Activated CD8-positive, alpha-beta T cell treated with anti-CD3 and anti-CD28 coated beads for 36 hours (primary cell): Measurements from ENCODE around the gene CORO1C. TPM values are rescaled to one million over a fixed set of nuclear protein-coding genes. Genes with fewer than 3 reads are reported as not detected.

Experiments
- ATAC-seq: fragments of 200-7000 bp; cut with Tn5 transposase; one replicate; pipeline ENCODE4 v1.10.0; 2021; ENCODE audit warnings: mild to moderate bottlenecking, moderate library complexity
- CTCF ChIA-PET: fragments of 350-600 bp; sonication (Branson Sonifier 250); formaldehyde crosslinking; loops from one replicate; lab custom pipeline; 2021; ENCODE audit warnings: antibody characterized with exemption; lab: Charles Lee
- POLR2A ChIA-PET: fragments of 350-600 bp; sonication (Branson Sonifier 250); formaldehyde crosslinking; loops from one replicate; lab custom pipeline; 2021; ENCODE audit warnings: antibody characterized with exemption; lab: Charles Lee
- DNase-seq: peaks from one replicate; pipeline ENCODE4 v3.0.0-alpha.2; 2020
- H3K27ac Mint-ChIP-seq: one replicate; pipeline ENCODE4 v1.8.0; 2021; ENCODE audit warnings: mild to moderate bottlenecking, mixed read lengths
- H3K27me3 Mint-ChIP-seq: one replicate; pipeline ENCODE4 v1.8.0; 2021; ENCODE audit warnings: mixed read lengths
- H3K36me3 Mint-ChIP-seq: one replicate; pipeline ENCODE4 v1.8.0; 2021; ENCODE audit warnings: low read depth, mixed read lengths
- H3K4me1 Mint-ChIP-seq: one replicate; pipeline ENCODE4 v1.8.0; 2021; ENCODE audit warnings: low read depth, mixed read lengths
- H3K4me3 Mint-ChIP-seq: one replicate; pipeline ENCODE4 v1.8.0; 2021; ENCODE audit warnings: mild to moderate bottlenecking, moderate library complexity, mixed read lengths
- H3K9me3 Mint-ChIP-seq: one replicate; pipeline ENCODE4 v1.8.0; 2021; ENCODE audit warnings: mixed read lengths
- intact Hi-C: fragments of 100-400 bp; cut with micrococcal nuclease; formaldehyde crosslinking; loops from one replicate; pipeline ENCODE4 v1.10.0; 2022
- total RNA-seq, 2 experiments: library from RNA; stranded (reverse); gene quantifications; one replicate each; pipeline ENCODE4 v1.2.3, GENCODE V29; 2021
- TF ChIP-seq, protein P1 (sequence below): fragments of 200-600 bp; IDR thresholded peaks from one replicate; pipeline ENCODE4 v1.8.0; 2022; ENCODE audit warnings: antibody characterized with exemption, mild to moderate bottlenecking

CORO1C gene
- total RNA-seq, 2 experiments from 2014 or later, result 90.1 to 98.9 TPM

DNA sequence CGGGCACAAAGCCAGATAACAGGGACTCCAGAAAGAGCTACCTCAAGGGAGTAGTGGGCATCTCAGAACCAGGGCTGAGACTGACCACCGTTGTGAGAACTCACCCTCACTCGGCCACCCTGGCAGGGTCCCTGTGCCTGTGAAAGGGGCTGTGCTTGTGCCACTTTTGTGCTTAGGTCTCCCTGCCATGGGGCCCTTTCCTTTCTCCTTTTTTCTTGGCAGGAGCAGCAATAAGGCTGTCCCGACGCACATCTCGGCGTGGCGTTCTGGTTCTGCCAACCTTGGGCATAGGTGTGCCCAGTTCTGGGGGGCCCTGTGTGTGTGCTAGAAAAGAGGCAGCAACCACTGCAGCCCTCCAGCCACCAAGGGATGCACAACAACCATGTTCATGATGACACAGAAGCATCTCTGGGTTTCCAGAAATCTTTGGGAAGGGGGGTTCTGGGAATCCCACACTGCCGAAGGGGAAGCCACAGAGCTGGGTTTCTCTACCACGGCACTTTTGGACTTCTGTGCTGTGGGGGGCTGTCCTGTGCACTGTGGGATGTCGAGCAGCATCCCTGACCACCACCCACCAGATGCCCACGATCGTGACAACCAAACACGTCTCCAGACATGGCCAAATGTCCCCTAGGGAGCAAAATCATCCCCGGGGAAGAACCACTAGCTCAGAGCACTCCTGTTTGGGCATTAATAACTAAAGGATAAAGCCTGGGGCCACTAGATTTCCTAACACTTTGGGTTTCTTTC lies 120.3 kb downstream of the CORO1C start:
- CTCF ChIA-PET, result interaction anchor here (1.1 to 15.6 kb wide), 3 partner anchors 27 to 193 kb away, joined by 3 to 645 read pairs (median 5); partner anchors contain the start of genes ISCU and SART3
- Mint-ChIP-seq H3K9me3 (peaks cover 9% of the 10 kb centered on the region), H3K4me3 (no peak overlapping the region), H3K4me1 (peaks cover 20% of the 10 kb centered on the region), H3K27ac (no peak overlapping the region), H3K27me3 (no peaks in the 10 kb centered on the region), H3K36me3 (peaks cover 4% of the 10 kb centered on the region)
- intact Hi-C loops, result no loop called here
- DNase-seq (no peak), ATAC-seq (no peak)
- POLR2A ChIA-PET, result interaction anchor here (1.2 kb wide), 1 partner anchor 35 kb away, joined by 4 read pairs; no protein-coding TSS in a partner anchor
- TF ChIP-seq, protein P1, sequence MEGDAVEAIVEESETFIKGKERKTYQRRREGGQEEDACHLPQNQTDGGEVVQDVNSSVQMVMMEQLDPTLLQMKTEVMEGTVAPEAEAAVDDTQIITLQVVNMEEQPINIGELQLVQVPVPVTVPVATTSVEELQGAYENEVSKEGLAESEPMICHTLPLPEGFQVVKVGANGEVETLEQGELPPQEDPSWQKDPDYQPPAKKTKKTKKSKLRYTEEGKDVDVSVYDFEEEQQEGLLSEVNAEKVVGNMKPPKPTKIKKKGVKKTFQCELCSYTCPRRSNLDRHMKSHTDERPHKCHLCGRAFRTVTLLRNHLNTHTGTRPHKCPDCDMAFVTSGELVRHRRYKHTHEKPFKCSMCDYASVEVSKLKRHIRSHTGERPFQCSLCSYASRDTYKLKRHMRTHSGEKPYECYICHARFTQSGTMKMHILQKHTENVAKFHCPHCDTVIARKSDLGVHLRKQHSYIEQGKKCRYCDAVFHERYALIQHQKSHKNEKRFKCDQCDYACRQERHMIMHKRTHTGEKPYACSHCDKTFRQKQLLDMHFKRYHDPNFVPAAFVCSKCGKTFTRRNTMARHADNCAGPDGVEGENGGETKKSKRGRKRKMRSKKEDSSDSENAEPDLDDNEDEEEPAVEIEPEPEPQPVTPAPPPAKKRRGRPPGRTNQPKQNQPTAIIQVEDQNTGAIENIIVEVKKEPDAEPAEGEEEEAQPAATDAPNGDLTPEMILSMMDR, result no peak

DNA sequence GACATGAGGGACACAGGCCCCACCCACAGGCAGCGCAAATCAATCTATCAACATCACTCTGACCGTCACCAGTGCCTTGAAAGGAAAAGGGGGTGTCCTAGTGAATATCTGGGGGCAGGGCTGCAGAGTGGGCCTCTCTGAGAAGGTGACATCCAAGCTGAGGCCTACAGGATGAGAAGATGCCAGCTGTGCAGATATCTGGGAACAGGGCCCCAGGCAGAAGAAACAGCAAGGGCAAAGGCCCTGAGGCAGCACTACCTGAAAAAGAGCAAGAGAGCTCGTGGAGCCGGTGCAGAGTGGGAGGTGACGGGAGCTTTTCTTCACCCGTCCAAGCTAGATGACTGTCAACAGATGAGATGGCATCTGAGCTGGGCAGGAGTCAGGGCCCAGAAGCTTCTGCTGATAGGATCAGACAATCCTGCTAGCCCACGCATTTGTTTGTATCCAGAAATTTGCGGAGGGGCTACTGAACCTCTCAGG lies 120.9 kb downstream of the CORO1C start:
- peaks cover 15% of the 10 kb centered on the region for H3K4me1 Mint-ChIP-seq
- DNase-seq, result no peak
- ATAC-seq, result no peak
- H3K27me3 Mint-ChIP-seq, result no peaks in the 10 kb centered on the region
- no peak overlapping the region for H3K4me3 Mint-ChIP-seq
- ChIA-PET CTCF (interaction anchor here (1.1 to 15.6 kb wide), 3 partner anchors 26 to 194 kb away, joined by 3 to 645 read pairs (median 5); partner anchors contain the start of genes ISCU and SART3), POLR2A (interaction anchor here (1.2 kb wide), 1 partner anchor 34 kb away, joined by 4 read pairs; no protein-coding TSS in a partner anchor)
- peaks cover 1% of the 10 kb centered on the region for H3K36me3 Mint-ChIP-seq
- H3K27ac Mint-ChIP-seq, result no peak overlapping the region
- TF ChIP-seq, protein P1, result no peak
- peaks cover 4% of the 10 kb centered on the region for H3K9me3 Mint-ChIP-seq
- intact Hi-C loops, result no loop called here

DNA sequence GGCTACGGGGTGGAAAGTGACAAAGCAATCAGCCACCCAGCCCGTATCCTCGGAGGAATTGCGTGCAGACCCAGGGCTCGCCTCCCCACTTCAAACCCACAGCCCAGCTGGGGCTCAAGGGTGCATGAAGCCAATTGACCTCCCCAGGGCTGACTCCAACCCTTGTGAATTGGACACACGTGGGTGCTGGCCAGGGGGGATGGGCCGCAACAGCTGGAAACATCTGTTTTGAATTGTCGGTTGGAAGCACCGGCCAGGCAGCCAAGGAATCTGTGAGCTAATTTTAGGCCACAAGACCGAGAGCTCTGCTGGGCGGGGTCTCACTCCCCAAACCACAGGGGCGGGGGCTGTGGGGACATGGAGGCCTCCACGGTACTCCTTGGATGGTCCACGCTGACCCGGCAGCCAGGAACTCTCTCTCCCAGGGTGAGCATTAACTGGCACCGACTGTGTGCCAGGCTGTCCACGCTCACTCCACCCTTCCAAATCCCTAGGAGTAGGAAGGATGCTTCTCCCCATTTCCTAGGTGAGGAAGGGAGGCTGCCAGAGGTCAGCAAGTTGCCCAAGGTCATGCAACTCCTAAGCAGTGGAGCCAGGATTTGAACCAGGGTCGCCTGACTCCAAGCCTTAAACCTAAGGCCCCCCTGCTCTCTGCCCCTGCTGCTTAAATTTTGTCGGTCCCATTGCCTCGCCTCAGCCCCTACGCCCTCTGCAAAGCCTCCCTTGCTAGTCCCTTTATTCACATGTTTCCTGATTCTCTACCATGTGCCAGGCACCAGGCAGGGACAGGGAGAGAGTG lies 121.6 kb downstream of the CORO1C start:
- intact Hi-C loops, result no loop called here
- ATAC-seq, result no peak
- CTCF ChIA-PET, result interaction anchor here (1.1 to 15.6 kb wide), 3 partner anchors 26 to 195 kb away, joined by 3 to 645 read pairs (median 5); partner anchors contain the start of genes ISCU and SART3
- Mint-ChIP-seq H3K27ac (no peak overlapping the region), H3K27me3 (peaks cover 1% of the 10 kb centered on the region), H3K4me1 (peaks cover 15% of the 10 kb centered on the region), H3K9me3 (peaks cover 1% of the 10 kb centered on the region), H3K4me3 (no peak overlapping the region), H3K36me3 (peaks cover 2% of the 10 kb centered on the region)
- TF ChIP-seq, protein P1, result no peak
- POLR2A ChIA-PET, result interaction anchor here (0.9 to 1.3 kb wide), 3 partner anchors 9 to 34 kb away, joined by 3 to 4 read pairs (median 3); no protein-coding TSS in a partner anchor
- DNase-seq, result no peak

DNA sequence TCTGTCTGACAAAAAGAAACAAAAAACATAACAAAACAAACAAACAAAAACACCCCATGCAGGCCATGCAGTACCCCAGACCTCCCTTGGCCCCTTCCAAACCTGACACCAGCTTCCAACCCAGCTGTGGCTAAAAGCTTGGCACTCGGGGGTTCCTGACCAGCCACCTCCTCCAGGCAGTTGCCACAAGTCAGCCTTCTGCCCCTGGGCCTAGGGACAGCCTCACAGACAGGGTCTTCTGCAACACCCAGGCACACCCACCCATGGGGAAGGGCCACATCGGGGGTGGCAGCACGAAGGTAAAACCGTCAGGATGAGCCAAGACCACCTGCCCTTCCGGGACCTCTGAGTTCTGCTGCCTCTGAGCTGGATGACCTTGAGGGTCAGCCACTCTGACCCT lies 122.7 kb downstream of the CORO1C start:
- Mint-ChIP-seq H3K9me3 (no peaks in the 10 kb centered on the region), H3K4me3 (no peak overlapping the region), H3K36me3 (peaks cover 2% of the 10 kb centered on the region), H3K27me3 (peaks cover 1% of the 10 kb centered on the region), H3K4me1 (peaks cover 12% of the 10 kb centered on the region), H3K27ac (no peak overlapping the region)
- POLR2A ChIA-PET, result interaction anchor here (0.6 to 1.3 kb wide), 3 partner anchors 8 to 63 kb away, joined by 3 to 4 read pairs (median 3); no protein-coding TSS in a partner anchor
- no peak for DNase-seq
- intact Hi-C loops, result no loop called here
- TF ChIP-seq, protein P1, result no peak
- CTCF ChIA-PET, result interaction anchor here (4.0 to 15.6 kb wide), 2 partner anchors 9 to 42 kb away, joined by 13 to 645 read pairs; partner anchors contain the start of genes ISCU and SART3
- no peak for ATAC-seq
